Spleen (tissue), 11 donors: ENCODE data around the gene MYO16. TPM values are rescaled to one million over a fixed set of nuclear protein-coding genes. Genes with fewer than 3 reads are reported as not detected.

Experiments
- DNase-seq: peaks from one replicate; pipeline ENCODE4 v3.0.0-alpha.2; 2020
- H3K27ac ChIP-seq, 8 donors: fragments of 200-600 bp; sonication (generic) in 7 of 8; 1 replicate in 4 of 8; 2 replicates in 4 of 8; pipeline versions ENCODE4 v1.5.0 to v1.8.0; 2016 to 2021; ENCODE audit warnings: inconsistent platforms in 4 of 8, mild to moderate bottlenecking in 4 of 8, moderate library complexity in 1 of 8
- H3K27me3 ChIP-seq, 7 donors: fragments of 200-600 bp; sonication (generic) in 6 of 7; replicated peaks in 1 of 7; 1 replicate in 4 of 7; 2 replicates in 3 of 7; pipeline versions ENCODE4 v1.5.0 to v1.8.0; 2016 to 2021; ENCODE audit warnings: inconsistent platforms in 3 of 7, mild to moderate bottlenecking in 1 of 7
- H3K36me3 ChIP-seq, 6 donors: fragments of 200-600 bp; sonication (generic) in 5 of 6; 1 replicate in 4 of 6; 2 replicates in 2 of 6; pipeline versions ENCODE4 v1.5.0 to v1.8.0; 2016 to 2021; ENCODE audit warnings: inconsistent platforms in 2 of 6
- H3K4me1 ChIP-seq, 6 donors: fragments of 200-600 bp; sonication (generic) in 5 of 6; 1 replicate in 3 of 6; 2 replicates in 3 of 6; pipeline versions ENCODE4 v1.5.0 to v1.8.0; 2016 to 2021; ENCODE audit warnings: inconsistent platforms in 3 of 6
- H3K4me3 ChIP-seq, 8 donors: fragments of 200-600 bp; sonication (generic) in 7 of 8; 1 replicate in 4 of 8; 2 replicates in 4 of 8; pipeline versions ENCODE4 v1.5.0 to v1.8.0; 2016 to 2021; ENCODE audit warnings: inconsistent platforms in 4 of 8, mild to moderate bottlenecking in 4 of 8, moderate library complexity in 2 of 8
- H3K9me3 ChIP-seq, 8 donors: fragments of 200-600 bp; sonication (generic) in 7 of 8; 1 replicate in 4 of 8; 2 replicates in 4 of 8; pipeline versions ENCODE4 v1.5.0 to v1.8.0; 2016 to 2021; ENCODE audit warnings: inconsistent platforms in 4 of 8
- POLR2A ChIP-seq, 3 donors: fragments of 450-650 bp; IDR thresholded peaks; one replicate each; pipeline ENCODE4 v1.5.1; 2017; ENCODE audit warnings: antibody characterized with exemption in 3 of 3, mild to moderate bottlenecking in 1 of 3
- POLR2AphosphoS5 ChIP-seq, 3 donors: sonication (generic); formaldehyde crosslinking; IDR thresholded peaks; one replicate each; pipeline ENCODE4 v1.5.1; 2017; ENCODE audit warnings: antibody characterized with exemption in 3 of 3
- WGBS, 5 donors: extraction: QIAGEN DNeasy Blood & Tissue Kit in 3 of 5; methylation state at CpG; one replicate each; pipeline versions ENCODE4 v1.1.5 to v1.1.7; 2013 to 2018; 5-methylcytosine and 5-hydroxymethylcytosine counted together
- intact Hi-C: fragments of 100-400 bp; cut with DNase I; formaldehyde crosslinking; loops from one replicate; pipeline ENCODE4 v1.15.0; 2023; ENCODE audit warnings: low total_unique reads
- polyA plus RNA-seq, 3 donors: library from polyadenylated mRNA; stranded (reverse); fragments of 200-250 nt; gene quantifications; one replicate each; pipeline ENCODE4 v1.2.1, GENCODE V29; 2013
- total RNA-seq, 7 donors: library from RNA; depleted of rRNA in 3 of 7; stranded (reverse); fragments of >200 nt in 3 of 7; fragmentation: NEBNext Ultra II Directional in 4 of 7; extraction: Animal tissue kit (Norgen Biotek cat#: 25700) in 4 of 7; gene quantifications; one replicate each; pipeline versions ENCODE4 v1.1.0 to v1.2.1, GENCODE V29; 2016 to 2021
- TF ChIP-seq, protein P1 (sequence below), 11 experiments: fragments of 200-600 bp in 7 of 11; fragments of 450-650 bp in 4 of 11; sonication (generic) in 4 of 11; IDR thresholded peaks in 8 of 11; conservative IDR thresholded peaks in 3 of 11; 1 replicate in 7 of 11; 2 replicates in 4 of 11; pipeline versions ENCODE4 v1.4.0 to v1.8.0; 2016 to 2021; ENCODE audit warnings: antibody characterized with exemption in 11 of 11, inconsistent platforms in 4 of 11, mild to moderate bottlenecking in 1 of 11
- donor health status: healthy with polysubstance abuse.
- donor health status: DM: no; HTN: no; CAD: no; lungs with moderate emphysema.
- donor health status: DM: no; HTN: no; CAD: no.
- donor health status: Bipolar disorder and iron deficiency.
- donor health status: healthy.
- donor health status: DM: no; HTN: no; CAD: no.
- donor health status: DM: yes; HTN: yes; CAD: no.

MYO16 gene
- total and polyA plus RNA-seq, 10 donors, result 0.03 to 0.51 (median 0.26) TPM; not detected in 1

DNA sequence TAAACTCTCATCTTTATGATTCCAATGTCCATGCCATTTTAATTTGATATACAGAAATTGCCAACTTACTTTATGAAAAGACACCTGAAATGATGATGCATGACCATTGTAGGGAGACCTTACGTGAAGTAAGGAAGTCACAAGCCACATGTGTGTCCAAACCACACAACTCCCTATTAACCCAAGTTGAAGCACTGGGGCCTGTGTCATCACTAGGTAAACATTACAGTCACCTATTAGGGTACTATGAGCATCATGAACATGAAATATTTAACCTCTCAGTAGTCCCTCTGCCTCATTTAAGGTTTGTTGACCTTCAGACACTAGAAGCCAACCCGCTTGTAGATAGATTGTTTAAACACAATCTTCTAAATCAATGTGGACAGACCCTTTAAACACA, 580.1 kb downstream of the MYO16 start:
- Histone ChIP-seq H3K4me1 (no peaks in the 10 kb centered on the region), H3K27me3 (no peaks in the 10 kb centered on the region), H3K36me3 (no peaks in the 10 kb centered on the region), H3K27ac (no peak overlapping the region), H3K9me3 (no peaks in the 10 kb centered on the region), H3K4me3 (no peak overlapping the region)
- no peak for DNase-seq
- TF ChIP-seq, protein P1, sequence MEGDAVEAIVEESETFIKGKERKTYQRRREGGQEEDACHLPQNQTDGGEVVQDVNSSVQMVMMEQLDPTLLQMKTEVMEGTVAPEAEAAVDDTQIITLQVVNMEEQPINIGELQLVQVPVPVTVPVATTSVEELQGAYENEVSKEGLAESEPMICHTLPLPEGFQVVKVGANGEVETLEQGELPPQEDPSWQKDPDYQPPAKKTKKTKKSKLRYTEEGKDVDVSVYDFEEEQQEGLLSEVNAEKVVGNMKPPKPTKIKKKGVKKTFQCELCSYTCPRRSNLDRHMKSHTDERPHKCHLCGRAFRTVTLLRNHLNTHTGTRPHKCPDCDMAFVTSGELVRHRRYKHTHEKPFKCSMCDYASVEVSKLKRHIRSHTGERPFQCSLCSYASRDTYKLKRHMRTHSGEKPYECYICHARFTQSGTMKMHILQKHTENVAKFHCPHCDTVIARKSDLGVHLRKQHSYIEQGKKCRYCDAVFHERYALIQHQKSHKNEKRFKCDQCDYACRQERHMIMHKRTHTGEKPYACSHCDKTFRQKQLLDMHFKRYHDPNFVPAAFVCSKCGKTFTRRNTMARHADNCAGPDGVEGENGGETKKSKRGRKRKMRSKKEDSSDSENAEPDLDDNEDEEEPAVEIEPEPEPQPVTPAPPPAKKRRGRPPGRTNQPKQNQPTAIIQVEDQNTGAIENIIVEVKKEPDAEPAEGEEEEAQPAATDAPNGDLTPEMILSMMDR (IDR thresholded peaks at IDR 0.05 in 8 of 11, conservative IDR thresholded peaks at IDR 0.05 in 3 of 11), result no peak
- TF ChIP-seq POLR2A (IDR thresholded peaks at IDR 0.05), result no peak
- no peak for TF ChIP-seq POLR2AphosphoS5 (IDR thresholded peaks at IDR 0.05)
- intact Hi-C loops, result no loop called here
- WGBS, 5 donors, result 79 to 82% (median 80%) methylated on average over 2 of the region's 2 CpGs

- Histone ChIP-seq H3K27me3 (no peaks in the 10 kb centered on the region), H3K27ac (no peak overlapping the region), H3K4me3 (no peak overlapping the region), H3K36me3 (no peaks in the 10 kb centered on the region), H3K4me1 (no peaks in the 10 kb centered on the region), H3K9me3 (no peaks in the 10 kb centered on the region)
- intact Hi-C loops, result no loop called here
- DNase-seq, result no peak
- no peak for TF ChIP-seq POLR2AphosphoS5 (IDR thresholded peaks at IDR 0.05)
- no peak for TF ChIP-seq POLR2A (IDR thresholded peaks at IDR 0.05)
- TF ChIP-seq, protein P1 (IDR thresholded peaks at IDR 0.05 in 8 of 11, conservative IDR thresholded peaks at IDR 0.05 in 3 of 11), result no peak
- 63 to 78% (median 76%) methylated on average over 2 of the region's 2 CpGs for WGBS, 5 donors
Observed at GRCh38 chr13:109211616-109212015, 582.2 kb downstream of the MYO16 start.

DNA sequence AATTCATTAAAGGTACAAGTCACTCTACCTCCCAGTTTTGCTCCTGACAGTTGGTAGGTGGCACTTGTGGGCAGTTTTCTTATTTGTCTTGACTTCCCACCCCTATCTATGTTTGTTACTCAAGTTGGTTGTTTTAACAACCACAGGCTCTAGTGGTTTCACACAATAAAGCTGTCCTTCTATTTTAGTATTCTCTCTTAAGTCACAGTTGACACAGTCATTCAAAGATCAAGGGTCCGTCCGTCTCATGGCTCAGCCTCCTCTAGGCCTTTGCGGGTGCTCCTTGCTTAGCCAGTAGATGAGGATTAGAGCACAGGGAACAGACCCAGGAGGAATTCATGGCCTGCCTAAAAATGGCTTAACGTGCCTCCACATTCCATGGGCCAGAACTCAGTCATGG, 583.2 kb downstream of the MYO16 start:
- H3K27ac ChIP-seq, result no peak overlapping the region
- intact Hi-C loops, result no loop called here
- no peaks in the 10 kb centered on the region for H3K9me3 ChIP-seq
- DNase-seq, result no peak
- no peak for TF ChIP-seq POLR2A (IDR thresholded peaks at IDR 0.05)
- TF ChIP-seq, protein P1 (IDR thresholded peaks at IDR 0.05 in 8 of 11, conservative IDR thresholded peaks at IDR 0.05 in 3 of 11), result no peak
- no peak for TF ChIP-seq POLR2AphosphoS5 (IDR thresholded peaks at IDR 0.05)
- H3K4me3 ChIP-seq, result no peak overlapping the region
- no peaks in the 10 kb centered on the region for H3K4me1 ChIP-seq
- no peaks in the 10 kb centered on the region for H3K36me3 ChIP-seq
- H3K27me3 ChIP-seq, result no peaks in the 10 kb centered on the region
- 80 to 87% (median 86%) methylated on average over 4 of the region's 4 CpGs for WGBS, 5 donors

DNA sequence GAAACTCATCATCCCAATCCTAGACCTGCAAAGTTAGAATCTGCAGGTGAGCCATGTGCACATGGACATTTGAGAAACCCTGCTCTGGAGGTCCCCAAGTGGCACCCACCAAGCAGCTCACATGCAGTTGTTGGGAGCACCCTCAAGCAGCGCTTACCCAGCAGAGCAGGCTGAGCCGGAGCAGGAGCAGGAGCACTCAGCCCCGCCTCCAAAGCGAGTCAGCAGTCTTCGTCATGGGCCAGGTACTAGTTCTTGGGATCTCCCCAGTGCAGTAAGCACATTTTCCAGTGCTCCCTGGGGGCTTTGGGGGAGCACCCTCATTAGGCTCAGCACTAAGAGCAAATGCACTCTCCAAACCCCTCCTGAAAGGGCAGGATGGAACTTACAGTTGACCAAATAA, 584.3 kb downstream of the MYO16 start:
- Histone ChIP-seq H3K27me3 (no peaks in the 10 kb centered on the region), H3K9me3 (no peaks in the 10 kb centered on the region), H3K27ac (no peak overlapping the region), H3K36me3 (no peaks in the 10 kb centered on the region), H3K4me1 (no peaks in the 10 kb centered on the region), H3K4me3 (no peak overlapping the region)
- intact Hi-C loops, result no loop called here
- WGBS, 5 donors, result 68 to 89% (median 82%) methylated on average over 3 to 5 of the region's 5 CpGs
- no peak for TF ChIP-seq POLR2A (IDR thresholded peaks at IDR 0.05)
- TF ChIP-seq, protein P1 (IDR thresholded peaks at IDR 0.05 in 8 of 11, conservative IDR thresholded peaks at IDR 0.05 in 3 of 11), result no peak
- no peak for TF ChIP-seq POLR2AphosphoS5 (IDR thresholded peaks at IDR 0.05)
- DNase-seq, result no peak
